GM13977 (cell line): ENCODE results near the gene FAM219B.

Experiments
- DNase-seq: peaks from one replicate; pipeline ENCODE4 v3.0.0; 2012; ENCODE audit warnings: low spot score
- in situ Hi-C: fragments of 300-500 bp; cut with MboI; formaldehyde crosslinking; loops from one replicate; pipeline ENCODE4 v1.12.0; 2022; ENCODE audit warnings: low sequenced_read_pairs, low pct_unique_long_range_greater_than_20kb, mixed read lengths, inconsistent platforms; ENCODE audit not compliant: unreplicated experiment
- TF ChIP-seq, protein P1 (sequence below): IDR thresholded peaks from 2 replicates; pipeline ENCODE4 v1.5.1; 2012; ENCODE audit warnings: mild to moderate bottlenecking, control low read depth; ENCODE audit not compliant: insufficient read depth; ENCODE audit errors: extremely low read depth, missing control alignments

FAM219B gene

DNA sequence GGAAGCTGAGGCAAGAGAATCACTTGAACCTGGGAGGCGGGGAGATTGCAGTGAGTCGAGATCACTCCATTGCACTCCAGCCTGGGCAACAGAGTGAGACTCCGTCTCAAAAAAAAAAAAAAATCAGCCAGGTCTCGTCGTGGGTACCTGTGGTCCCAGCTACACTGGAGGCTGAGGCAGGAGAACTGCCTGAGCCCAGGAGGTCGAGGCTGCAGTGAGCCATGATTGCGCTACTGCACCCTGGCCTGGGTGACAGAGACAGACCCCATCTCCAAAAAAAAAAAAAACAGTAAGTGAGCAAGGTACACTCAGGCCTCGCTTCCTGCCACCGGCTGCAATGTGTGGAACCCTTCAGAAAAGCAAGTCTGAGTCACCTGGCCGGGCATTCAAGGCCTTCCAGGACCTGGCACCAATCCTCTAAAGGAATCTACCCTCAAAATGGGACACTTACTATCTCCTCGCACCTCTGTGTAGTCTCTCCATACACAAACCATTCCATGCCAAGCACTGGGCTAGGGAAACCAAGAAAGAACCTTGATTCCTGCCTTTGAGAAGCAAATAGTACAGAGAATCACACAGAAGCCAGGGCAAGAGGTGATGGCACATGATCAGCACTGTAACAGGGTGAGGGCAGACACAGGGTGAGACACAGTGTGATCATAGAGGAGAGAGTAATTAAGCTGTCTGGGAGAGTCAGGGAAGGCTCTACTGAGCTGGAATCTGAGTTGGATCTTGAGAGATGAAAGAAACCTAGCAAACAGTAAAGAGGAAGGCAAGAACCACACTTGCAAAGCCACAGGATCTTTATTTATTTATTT lies 43.2 kb downstream of the FAM219B start:
- in situ Hi-C loops, result no loop called here
- DNase-seq, result no peak
- TF ChIP-seq, protein P1, sequence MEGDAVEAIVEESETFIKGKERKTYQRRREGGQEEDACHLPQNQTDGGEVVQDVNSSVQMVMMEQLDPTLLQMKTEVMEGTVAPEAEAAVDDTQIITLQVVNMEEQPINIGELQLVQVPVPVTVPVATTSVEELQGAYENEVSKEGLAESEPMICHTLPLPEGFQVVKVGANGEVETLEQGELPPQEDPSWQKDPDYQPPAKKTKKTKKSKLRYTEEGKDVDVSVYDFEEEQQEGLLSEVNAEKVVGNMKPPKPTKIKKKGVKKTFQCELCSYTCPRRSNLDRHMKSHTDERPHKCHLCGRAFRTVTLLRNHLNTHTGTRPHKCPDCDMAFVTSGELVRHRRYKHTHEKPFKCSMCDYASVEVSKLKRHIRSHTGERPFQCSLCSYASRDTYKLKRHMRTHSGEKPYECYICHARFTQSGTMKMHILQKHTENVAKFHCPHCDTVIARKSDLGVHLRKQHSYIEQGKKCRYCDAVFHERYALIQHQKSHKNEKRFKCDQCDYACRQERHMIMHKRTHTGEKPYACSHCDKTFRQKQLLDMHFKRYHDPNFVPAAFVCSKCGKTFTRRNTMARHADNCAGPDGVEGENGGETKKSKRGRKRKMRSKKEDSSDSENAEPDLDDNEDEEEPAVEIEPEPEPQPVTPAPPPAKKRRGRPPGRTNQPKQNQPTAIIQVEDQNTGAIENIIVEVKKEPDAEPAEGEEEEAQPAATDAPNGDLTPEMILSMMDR, result no peak

DNA sequence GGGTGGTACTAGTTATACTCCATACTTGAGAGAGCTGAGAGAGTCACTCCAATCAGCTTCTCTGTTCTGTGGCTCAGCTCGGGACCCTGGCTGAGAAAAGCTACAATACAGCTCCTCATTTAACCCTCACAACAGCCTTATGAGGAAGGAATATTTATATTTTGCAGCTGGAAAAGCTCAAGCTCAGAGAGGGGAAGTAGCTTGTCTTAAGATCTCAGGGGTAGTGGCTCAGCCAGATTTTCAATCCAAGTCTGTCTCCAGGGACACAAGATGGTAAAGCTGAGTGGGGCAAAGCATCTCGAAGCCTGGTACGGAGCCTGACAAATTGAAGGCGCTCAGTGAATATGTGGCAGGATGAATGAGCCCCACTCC lies 48.3 kb downstream of the FAM219B start:
- TF ChIP-seq, protein P1, result no peak
- DNase-seq, result no peak
- in situ Hi-C loops, result no loop called here

DNA sequence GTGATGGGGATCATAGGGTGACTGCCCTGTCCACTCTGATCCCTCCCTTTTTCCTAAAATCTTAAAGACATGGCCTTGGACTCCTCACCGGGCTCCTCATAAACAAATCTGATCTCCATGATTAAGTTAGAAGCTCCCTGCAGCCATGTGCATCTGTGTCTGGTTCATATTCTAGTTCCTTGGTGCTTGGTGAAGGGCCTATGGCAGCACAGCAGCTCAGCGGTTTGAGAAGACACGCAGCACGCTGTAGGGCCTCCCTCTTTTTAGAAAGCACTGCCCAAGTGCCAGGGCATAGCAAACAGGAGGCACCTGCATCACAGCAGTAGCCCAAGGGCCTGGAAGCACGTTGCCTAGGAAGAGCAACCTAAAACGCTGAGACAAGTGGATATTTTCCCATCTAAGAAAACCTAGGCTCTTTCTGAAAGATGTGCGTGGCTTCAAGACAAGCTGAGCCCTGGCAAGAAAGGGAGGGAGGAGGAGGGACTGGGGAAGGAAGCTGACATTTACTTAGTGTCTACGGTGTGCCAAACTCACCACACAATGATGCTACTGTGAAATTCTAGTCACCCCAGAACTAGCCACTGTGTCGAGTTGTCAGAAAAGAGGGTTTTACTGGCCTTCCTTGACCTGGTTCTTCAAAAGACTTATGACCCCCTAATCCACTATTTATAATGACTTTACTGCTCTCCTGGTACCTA lies 48.8 kb downstream of the FAM219B start:
- TF ChIP-seq, protein P1, result no peak
- in situ Hi-C loops, result no loop called here
- DNase-seq, result peak; percentile 25

DNA sequence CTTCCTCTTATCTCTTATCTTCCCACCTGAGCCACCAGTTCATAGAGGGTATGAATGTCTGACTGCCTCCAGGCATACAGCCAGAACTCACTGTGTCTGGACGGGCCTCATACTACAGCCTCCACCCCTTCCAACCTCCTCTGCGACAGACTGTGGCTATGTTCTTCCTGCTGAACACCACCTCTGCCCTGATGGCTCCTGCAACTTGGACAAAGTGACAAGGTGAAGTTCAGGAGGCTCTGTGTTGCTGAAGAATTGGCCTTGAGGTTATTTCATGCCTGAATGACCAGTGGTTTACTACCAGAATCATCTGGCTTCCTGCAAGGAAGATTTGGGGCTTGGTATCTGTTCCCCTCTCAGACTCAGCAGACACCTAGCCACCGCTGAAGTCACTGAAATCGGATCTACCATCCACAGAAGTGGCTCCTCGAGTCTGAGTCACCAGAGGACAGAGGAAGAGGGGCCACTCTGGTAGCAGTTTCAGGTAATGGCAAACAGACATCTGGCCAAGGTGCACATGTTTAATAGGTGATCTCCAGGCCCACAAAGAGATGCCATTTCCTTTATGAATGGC lies 49.5 kb downstream of the FAM219B start:
- in situ Hi-C loops, result no loop called here
- DNase-seq, result peak; percentile 70
- TF ChIP-seq, protein P1, result no peak

DNA sequence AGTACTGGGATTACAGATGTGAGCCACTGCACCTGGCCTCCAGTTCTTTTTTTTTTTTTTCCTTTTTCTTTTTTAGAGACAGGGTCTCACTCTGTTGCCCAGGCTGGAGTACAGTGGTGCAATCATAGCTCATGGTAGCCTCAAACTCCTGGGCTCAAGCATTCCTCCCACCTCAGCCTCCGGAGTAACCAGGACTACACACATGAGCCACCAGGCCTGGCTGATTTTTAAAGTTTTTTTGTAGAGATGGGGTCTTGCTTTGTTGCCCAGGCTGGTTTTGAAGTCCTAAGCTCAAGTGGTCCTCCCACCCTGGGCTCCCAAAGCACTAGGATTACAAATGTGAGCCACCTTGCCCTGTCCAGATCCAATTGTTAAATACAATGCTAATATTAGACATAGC lies 50.1 kb downstream of the FAM219B start:
- TF ChIP-seq, protein P1, result no peak
- DNase-seq, result no peak
- in situ Hi-C loops, result no loop called here

DNA sequence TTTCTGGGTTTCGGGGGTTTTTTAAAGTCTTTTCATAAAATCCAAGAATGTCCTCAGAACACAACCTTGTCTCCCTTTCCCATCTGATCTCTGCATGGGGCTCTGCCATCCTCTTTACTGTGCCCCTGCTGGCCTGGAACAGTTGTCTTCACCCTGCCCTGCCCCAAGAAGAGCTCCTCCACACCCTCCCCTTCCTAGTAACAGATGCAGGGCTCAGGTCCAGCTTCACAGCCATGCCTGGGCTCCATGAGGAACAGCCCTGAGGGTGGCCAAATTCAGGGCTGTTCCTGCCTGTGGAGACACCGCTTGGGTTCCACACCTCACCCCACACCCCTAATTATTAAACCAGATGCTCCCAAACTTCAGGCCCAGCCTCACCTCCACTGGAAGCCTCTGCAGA lies 50.8 kb downstream of the FAM219B start:
- TF ChIP-seq, protein P1, result no peak
- DNase-seq, result no peak
- in situ Hi-C loops, result no loop called here
